ENCODE data around the gene SERTAD2. TPM values are rescaled to one million over a fixed set of nuclear protein-coding genes. Genes with fewer than 3 reads are reported as not detected.

The SERTAD2 gene
- total RNA-seq, 2 experiments from 2014 or later, result 50.5 to 54.1 TPM

DNA sequence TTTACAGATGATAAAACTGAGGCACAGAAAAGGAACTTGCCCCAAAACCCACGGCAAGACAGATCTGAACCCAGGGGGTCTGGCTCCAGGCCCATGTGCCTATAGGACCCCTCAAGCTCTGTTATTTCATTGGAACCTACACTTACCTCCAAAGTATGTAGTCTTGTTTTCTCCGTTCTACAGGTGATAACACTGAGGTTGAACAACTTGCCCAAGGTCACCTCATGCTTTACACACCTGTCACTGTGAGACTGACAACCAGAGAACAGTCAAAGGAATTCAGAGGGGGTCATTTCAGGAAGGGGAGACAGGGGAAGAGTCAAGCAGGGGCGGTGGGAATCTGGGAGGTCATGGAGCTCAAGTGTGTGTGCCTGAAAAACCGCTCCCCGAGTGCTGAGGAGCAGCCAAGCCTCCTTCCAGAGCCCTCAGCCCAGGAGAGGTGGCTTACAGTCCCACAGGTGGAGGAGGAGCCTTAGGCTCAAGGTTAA is 47.7 kb downstream of the SERTAD2 start:
- Mint-ChIP-seq H3K27ac (peak overlapping the region; percentile 67), H3K4me3 (peak overlapping the region; percentile 38), H3K27me3 (no peaks in the 10 kb centered on the region), H3K4me1 (ENCODE audit: low read depth) (peaks cover 26% of the 10 kb centered on the region), H3K9me3 (no peaks in the 10 kb centered on the region), H3K36me3 (ENCODE audit: low read depth) (no peaks in the 10 kb centered on the region)
- H3K27ac ChIP-seq (ENCODE audit: low read depth in 1 of 2, low read length in 2 of 2), result peak overlapping the region in 1 of 2 donors; percentile 35
- H3K9me3 ChIP-seq (ENCODE audit: control insufficient read depth in 1 of 2, insufficient read depth in 1 of 2, low read length in 2 of 2), result no peaks in the 10 kb centered on the region
- POLR2A ChIA-PET, result interaction anchor here (1.0 to 5.4 kb wide), 10 partner anchors 10 to 161 kb away, joined by 4 to 61 read pairs (median 6); partner anchors contain the start of genes AFTPH and SERTAD2
- H3K4me1 ChIP-seq (ENCODE audit: insufficient read depth, low read length), result peaks cover 41% of the 10 kb centered on the region
- DNase-seq (no peak), ATAC-seq (ENCODE audit: poor library complexity) (no peak)
- H3K27me3 ChIP-seq (ENCODE audit: control insufficient read depth in 1 of 2, insufficient read depth in 2 of 2, low read length in 2 of 2), result no peaks in the 10 kb centered on the region
- CTCF ChIA-PET, result interaction anchor here (3.7 kb wide), 1 partner anchor 40 kb away, joined by 16 read pairs; no protein-coding TSS in a partner anchor
- peak overlapping the region; percentile 49 for H3K4me3 ChIP-seq (ENCODE audit: low read length)
- H3K36me3 ChIP-seq (ENCODE audit: insufficient read depth, low read length), result no peaks in the 10 kb centered on the region
- TF ChIP-seq, protein P1, sequence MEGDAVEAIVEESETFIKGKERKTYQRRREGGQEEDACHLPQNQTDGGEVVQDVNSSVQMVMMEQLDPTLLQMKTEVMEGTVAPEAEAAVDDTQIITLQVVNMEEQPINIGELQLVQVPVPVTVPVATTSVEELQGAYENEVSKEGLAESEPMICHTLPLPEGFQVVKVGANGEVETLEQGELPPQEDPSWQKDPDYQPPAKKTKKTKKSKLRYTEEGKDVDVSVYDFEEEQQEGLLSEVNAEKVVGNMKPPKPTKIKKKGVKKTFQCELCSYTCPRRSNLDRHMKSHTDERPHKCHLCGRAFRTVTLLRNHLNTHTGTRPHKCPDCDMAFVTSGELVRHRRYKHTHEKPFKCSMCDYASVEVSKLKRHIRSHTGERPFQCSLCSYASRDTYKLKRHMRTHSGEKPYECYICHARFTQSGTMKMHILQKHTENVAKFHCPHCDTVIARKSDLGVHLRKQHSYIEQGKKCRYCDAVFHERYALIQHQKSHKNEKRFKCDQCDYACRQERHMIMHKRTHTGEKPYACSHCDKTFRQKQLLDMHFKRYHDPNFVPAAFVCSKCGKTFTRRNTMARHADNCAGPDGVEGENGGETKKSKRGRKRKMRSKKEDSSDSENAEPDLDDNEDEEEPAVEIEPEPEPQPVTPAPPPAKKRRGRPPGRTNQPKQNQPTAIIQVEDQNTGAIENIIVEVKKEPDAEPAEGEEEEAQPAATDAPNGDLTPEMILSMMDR (IDR thresholded peaks at IDR 0.05), result no peak
- intact Hi-C loops (cut with DNase I, micrococcal nuclease), result loop anchor here in 1 of 2 experiments (5.0 kb wide), 1 partner anchor 41 kb away; no protein-coding TSS in a partner anchor

DNA sequence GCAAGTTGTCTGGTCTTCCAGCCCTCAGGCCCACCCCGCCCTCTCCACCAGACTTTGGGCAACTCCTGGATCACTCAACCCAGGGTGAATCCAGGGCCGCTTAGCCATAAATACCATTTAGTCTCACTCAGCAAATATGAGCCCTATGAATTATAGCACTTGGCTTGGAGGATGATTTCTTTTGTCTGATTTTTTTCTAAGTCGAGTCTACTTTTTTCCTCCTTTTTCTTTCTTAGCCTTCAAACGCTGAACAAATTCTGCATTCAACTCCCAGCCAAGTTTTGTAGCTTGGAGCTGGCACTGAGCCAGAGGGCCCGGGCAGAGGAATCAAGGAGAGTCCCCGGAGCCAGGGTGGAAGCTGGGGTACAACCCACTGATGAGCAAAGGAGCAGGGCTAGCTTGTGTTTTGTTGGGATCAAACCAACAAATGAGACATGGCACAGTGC is 48.7 kb downstream of the SERTAD2 start:
- Mint-ChIP-seq H3K36me3 (ENCODE audit: low read depth) (no peaks in the 10 kb centered on the region), H3K9me3 (no peaks in the 10 kb centered on the region), H3K27ac (no peak overlapping the region), H3K4me1 (ENCODE audit: low read depth) (peaks cover 26% of the 10 kb centered on the region), H3K4me3 (no peak overlapping the region), H3K27me3 (no peaks in the 10 kb centered on the region)
- intact Hi-C loops (cut with DNase I, micrococcal nuclease), result loop anchor here in 1 of 2 experiments (5.0 kb wide), 1 partner anchor 42 kb away; no protein-coding TSS in a partner anchor
- no peak overlapping the region for H3K4me3 ChIP-seq (ENCODE audit: low read length)
- ChIA-PET CTCF (interaction anchor here (3.7 kb wide), 1 partner anchor 41 kb away, joined by 16 read pairs; no protein-coding TSS in a partner anchor), POLR2A (interaction anchor here (1.0 to 5.4 kb wide), 3 partner anchors 13 to 81 kb away, joined by 4 to 61 read pairs (median 32); partner anchors contain the start of genes AFTPH and SERTAD2)
- H3K27me3 ChIP-seq (ENCODE audit: control insufficient read depth in 1 of 2, insufficient read depth in 2 of 2, low read length in 2 of 2), result no peaks in the 10 kb centered on the region
- no peak for DNase-seq
- no peaks in the 10 kb centered on the region for H3K36me3 ChIP-seq (ENCODE audit: insufficient read depth, low read length)
- H3K9me3 ChIP-seq (ENCODE audit: control insufficient read depth in 1 of 2, insufficient read depth in 1 of 2, low read length in 2 of 2), result no peaks in the 10 kb centered on the region
- TF ChIP-seq, protein P1 (IDR thresholded peaks at IDR 0.05), result no peak
- no peak for ATAC-seq (ENCODE audit: poor library complexity)
- H3K27ac ChIP-seq (ENCODE audit: low read depth in 1 of 2, low read length in 2 of 2), result no peak overlapping the region
- peaks cover 41% of the 10 kb centered on the region for H3K4me1 ChIP-seq (ENCODE audit: insufficient read depth, low read length)

DNA sequence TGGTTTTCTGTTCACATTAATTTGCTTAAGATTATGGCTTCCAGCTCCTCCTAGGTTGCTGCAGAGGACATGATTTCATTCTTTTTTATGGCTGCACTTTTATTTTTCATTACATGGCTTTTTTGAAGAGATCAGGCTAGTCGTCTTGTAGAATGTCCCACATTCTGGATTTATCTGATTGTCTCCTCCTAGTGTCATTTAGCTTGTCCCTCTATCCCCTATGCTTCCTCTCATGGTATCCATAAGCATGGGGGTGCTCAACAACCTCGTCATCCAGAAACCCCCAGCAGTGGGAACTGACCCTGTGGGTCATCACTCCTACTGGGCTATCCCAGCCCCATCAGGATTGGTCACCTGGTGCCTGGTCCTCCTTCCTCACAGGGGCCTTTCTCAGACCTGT is 49.6 kb downstream of the SERTAD2 start:
- CTCF ChIA-PET, result interaction anchor here (1.2 kb wide), 1 partner anchor 17 kb away, joined by 3 read pairs; no protein-coding TSS in a partner anchor
- POLR2A ChIA-PET, result no interaction called here

More for the DNA sequence above, 49.6 kb downstream of the SERTAD2 start:
- no peak overlapping the region for H3K4me3 ChIP-seq (ENCODE audit: low read length)
- H3K36me3 Mint-ChIP-seq (ENCODE audit: low read depth), result no peaks in the 10 kb centered on the region
- TF ChIP-seq, protein P1 (IDR thresholded peaks at IDR 0.05), result no peak
- no peaks in the 10 kb centered on the region for H3K36me3 ChIP-seq (ENCODE audit: insufficient read depth, low read length)
- no peak for DNase-seq
- ATAC-seq (ENCODE audit: poor library complexity), result no peak
- H3K4me1 Mint-ChIP-seq (ENCODE audit: low read depth), result peaks cover 26% of the 10 kb centered on the region
- H3K27me3 Mint-ChIP-seq, result no peaks in the 10 kb centered on the region
- H3K9me3 ChIP-seq (ENCODE audit: control insufficient read depth in 1 of 2, insufficient read depth in 1 of 2, low read length in 2 of 2), result no peaks in the 10 kb centered on the region
- intact Hi-C loops (cut with DNase I, micrococcal nuclease), result no loop called here
- H3K4me1 ChIP-seq (ENCODE audit: insufficient read depth, low read length), result peaks cover 41% of the 10 kb centered on the region
- no peak overlapping the region for H3K4me3 Mint-ChIP-seq
- H3K27ac ChIP-seq (ENCODE audit: low read depth in 1 of 2, low read length in 2 of 2), result no peak overlapping the region
- H3K27me3 ChIP-seq (ENCODE audit: control insufficient read depth in 1 of 2, insufficient read depth in 2 of 2, low read length in 2 of 2), result no peaks in the 10 kb centered on the region
- H3K9me3 Mint-ChIP-seq, result no peaks in the 10 kb centered on the region
- no peak overlapping the region for H3K27ac Mint-ChIP-seq
